ENCODE results near the gene B9D1.

The B9D1 gene

GRCh38 chr17:19392303-19392702 lies 29.8 kb upstream of the B9D1 start:
- in situ Hi-C loops (cut with HindIII; ENCODE audit: low pct_ligation_motif_present, low pct_unique_long_range_greater_than_20kb, low sequenced_read_pairs), result no loop called here
- DNase-seq, result no peak

GRCh38 chr17:19391432-19391831 lies 28.9 kb upstream of the B9D1 start:
- DNase-seq, result no peak
- in situ Hi-C loops (cut with HindIII; ENCODE audit: low pct_ligation_motif_present, low pct_unique_long_range_greater_than_20kb, low sequenced_read_pairs), result no loop called here

GRCh38 chr17:19390951-19391350 lies 28.4 kb upstream of the B9D1 start:
- in situ Hi-C loops (cut with HindIII; ENCODE audit: low pct_ligation_motif_present, low pct_unique_long_range_greater_than_20kb, low sequenced_read_pairs), result no loop called here
- no peak for DNase-seq

GRCh38 chr17:19388791-19389785 lies 26.6 kb upstream of the B9D1 start:
- no peak for DNase-seq

GRCh38 chr17:19387921-19388521 lies 25.5 kb upstream of the B9D1 start:
- no peak for DNase-seq
- in situ Hi-C loops (cut with HindIII; ENCODE audit: low pct_ligation_motif_present, low pct_unique_long_range_greater_than_20kb, low sequenced_read_pairs), result no loop called here

More at GRCh38 chr17:19388791-19389785, 26.6 kb upstream of the B9D1 start:
- in situ Hi-C loops (cut with HindIII; ENCODE audit: low pct_ligation_motif_present, low pct_unique_long_range_greater_than_20kb, low sequenced_read_pairs), result no loop called here

- no peak for DNase-seq
- in situ Hi-C loops (cut with HindIII; ENCODE audit: low pct_ligation_motif_present, low pct_unique_long_range_greater_than_20kb, low sequenced_read_pairs), result no loop called here
Observed at GRCh38 chr17:19386974-19387920, 24.7 kb upstream of the B9D1 start, which contains the start of gene MFAP4. Gene MFAP4 (minus strand): TSS chr17:19387190. CDS start chr17:19387155, 35 bp downstream.

GRCh38 chr17:19386051-19386929 lies 23.8 kb upstream of the B9D1 start:
- in situ Hi-C loops (cut with HindIII; ENCODE audit: low pct_ligation_motif_present, low pct_unique_long_range_greater_than_20kb, low sequenced_read_pairs), result no loop called here
- peak; percentile 53 for DNase-seq

GRCh38 chr17:19385521-19385983 lies 23.0 kb upstream of the B9D1 start:
- in situ Hi-C loops (cut with HindIII; ENCODE audit: low pct_ligation_motif_present, low pct_unique_long_range_greater_than_20kb, low sequenced_read_pairs), result no loop called here
- DNase-seq, result no peak

GRCh38 chr17:19384723-19385391 lies 22.3 kb upstream of the B9D1 start:
- in situ Hi-C loops (cut with HindIII; ENCODE audit: low pct_ligation_motif_present, low pct_unique_long_range_greater_than_20kb, low sequenced_read_pairs), result no loop called here
- DNase-seq, result no peak

- in situ Hi-C loops (cut with HindIII; ENCODE audit: low pct_ligation_motif_present, low pct_unique_long_range_greater_than_20kb, low sequenced_read_pairs), result no loop called here
- no peak for DNase-seq
Observed at GRCh38 chr17:19383681-19384470, 21.4 kb upstream of the B9D1 start.

GRCh38 chr17:19382531-19383444 lies 20.3 kb upstream of the B9D1 start:
- in situ Hi-C loops (cut with HindIII; ENCODE audit: low pct_ligation_motif_present, low pct_unique_long_range_greater_than_20kb, low sequenced_read_pairs), result no loop called here
- no peak for DNase-seq

- in situ Hi-C loops (cut with HindIII; ENCODE audit: low pct_ligation_motif_present, low pct_unique_long_range_greater_than_20kb, low sequenced_read_pairs), result no loop called here
- no peak for DNase-seq
Observed at GRCh38 chr17:19381741-19382444, 19.4 kb upstream of the B9D1 start.

GRCh38 chr17:19381361-19381740 lies 18.8 kb upstream of the B9D1 start:
- in situ Hi-C loops (cut with HindIII; ENCODE audit: low pct_ligation_motif_present, low pct_unique_long_range_greater_than_20kb, low sequenced_read_pairs), result no loop called here
- no peak for DNase-seq

GRCh38 chr17:19380481-19381301 lies 18.2 kb upstream of the B9D1 start:
- in situ Hi-C loops (cut with HindIII; ENCODE audit: low pct_ligation_motif_present, low pct_unique_long_range_greater_than_20kb, low sequenced_read_pairs), result no loop called here
- DNase-seq, result no peak
